ENCODE measurements around the gene WDR72. TPM values are rescaled to one million over a fixed set of nuclear protein-coding genes. Genes with fewer than 3 reads are reported as not detected.

WDR72 gene
- total RNA-seq, 4 donors from 2014 or later: 1.0 to 8.6 (median 4.4) TPM

DNA sequence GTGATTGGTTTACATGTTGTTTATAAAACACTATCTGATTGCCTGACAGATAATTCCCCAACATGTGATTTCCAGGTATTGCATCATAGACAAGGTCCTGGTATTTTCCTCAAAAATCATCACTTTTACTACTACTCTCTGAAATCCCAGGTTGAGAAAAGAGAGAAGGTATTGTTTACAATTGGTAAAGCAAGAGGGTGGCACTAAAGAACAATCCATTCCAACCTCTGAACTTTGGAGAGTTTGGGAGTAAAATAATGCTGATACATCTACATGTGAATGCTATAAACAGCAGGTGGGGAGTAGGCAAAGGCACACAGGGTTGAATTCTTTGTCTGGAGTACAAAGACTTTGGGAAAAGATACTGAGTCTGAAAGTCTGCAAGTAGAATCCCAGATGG, 134.2 kb downstream of the WDR72 start:
- no peak overlapping the region for H3K4me3 ChIP-seq
- H3K4me1 ChIP-seq: no peaks in the 10 kb centered on the region
- H3K27me3 ChIP-seq: no peaks in the 10 kb centered on the region
- no peak overlapping the region for H3K27ac ChIP-seq
- TF ChIP-seq POLR2AphosphoS5 (IDR thresholded peaks at IDR 0.05) (no peak), EP300 (IDR thresholded peaks at IDR 0.05) (no peak), POLR2A (IDR thresholded peaks at IDR 0.05) (no peak)
- TF ChIP-seq, protein P1, sequence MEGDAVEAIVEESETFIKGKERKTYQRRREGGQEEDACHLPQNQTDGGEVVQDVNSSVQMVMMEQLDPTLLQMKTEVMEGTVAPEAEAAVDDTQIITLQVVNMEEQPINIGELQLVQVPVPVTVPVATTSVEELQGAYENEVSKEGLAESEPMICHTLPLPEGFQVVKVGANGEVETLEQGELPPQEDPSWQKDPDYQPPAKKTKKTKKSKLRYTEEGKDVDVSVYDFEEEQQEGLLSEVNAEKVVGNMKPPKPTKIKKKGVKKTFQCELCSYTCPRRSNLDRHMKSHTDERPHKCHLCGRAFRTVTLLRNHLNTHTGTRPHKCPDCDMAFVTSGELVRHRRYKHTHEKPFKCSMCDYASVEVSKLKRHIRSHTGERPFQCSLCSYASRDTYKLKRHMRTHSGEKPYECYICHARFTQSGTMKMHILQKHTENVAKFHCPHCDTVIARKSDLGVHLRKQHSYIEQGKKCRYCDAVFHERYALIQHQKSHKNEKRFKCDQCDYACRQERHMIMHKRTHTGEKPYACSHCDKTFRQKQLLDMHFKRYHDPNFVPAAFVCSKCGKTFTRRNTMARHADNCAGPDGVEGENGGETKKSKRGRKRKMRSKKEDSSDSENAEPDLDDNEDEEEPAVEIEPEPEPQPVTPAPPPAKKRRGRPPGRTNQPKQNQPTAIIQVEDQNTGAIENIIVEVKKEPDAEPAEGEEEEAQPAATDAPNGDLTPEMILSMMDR (IDR thresholded peaks at IDR 0.05): no peak
- DNase-seq (ENCODE audit: low spot score in 2 of 2): no peak
- H3K9me3 ChIP-seq: no peaks in the 10 kb centered on the region
- no peaks in the 10 kb centered on the region for H3K36me3 ChIP-seq

DNA sequence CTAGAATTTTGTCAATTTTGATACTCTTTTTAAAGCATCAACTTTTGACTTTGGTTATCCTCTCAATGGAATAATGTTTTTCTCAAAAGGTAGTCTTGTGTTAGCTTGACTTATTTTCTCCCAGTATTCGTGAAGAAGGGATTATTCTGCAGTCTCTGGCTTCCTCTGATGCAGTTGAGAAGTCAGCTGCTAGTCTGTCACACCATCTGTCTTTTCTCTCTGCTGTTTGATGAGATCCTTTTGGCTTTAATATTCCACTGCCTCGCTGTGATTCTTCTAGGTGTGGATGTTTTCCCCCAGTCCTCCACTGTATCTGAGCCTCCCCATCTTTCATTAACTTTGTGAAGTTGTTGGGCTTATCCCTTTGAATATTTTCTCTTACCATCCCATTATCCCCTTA, 141.0 kb downstream of the WDR72 start:
- Histone ChIP-seq H3K27me3 (no peaks in the 10 kb centered on the region), H3K36me3 (no peaks in the 10 kb centered on the region), H3K27ac (no peak overlapping the region), H3K4me3 (no peak overlapping the region), H3K9me3 (no peaks in the 10 kb centered on the region), H3K4me1 (no peaks in the 10 kb centered on the region)
- WGBS: 48% methylated on average over 2 of the region's 2 CpGs
- no peak for DNase-seq (ENCODE audit: low spot score in 2 of 2)
- TF ChIP-seq EP300 (IDR thresholded peaks at IDR 0.05) (no peak), POLR2A (IDR thresholded peaks at IDR 0.05) (no peak), POLR2AphosphoS5 (IDR thresholded peaks at IDR 0.05) (no peak)
- TF ChIP-seq, protein P1 (IDR thresholded peaks at IDR 0.05): no peak

GRCh38 chr15:53611145-53611920, 148.1 kb downstream of the WDR72 start:
- H3K4me3 ChIP-seq: no peak overlapping the region
- H3K4me1 ChIP-seq: no peaks in the 10 kb centered on the region
- no peaks in the 10 kb centered on the region for H3K36me3 ChIP-seq
- H3K27ac ChIP-seq: no peak overlapping the region
- DNase-seq (ENCODE audit: low spot score in 2 of 2): no peak
- H3K9me3 ChIP-seq: no peaks in the 10 kb centered on the region
- TF ChIP-seq, protein P1 (IDR thresholded peaks at IDR 0.05): no peak
- TF ChIP-seq POLR2AphosphoS5 (IDR thresholded peaks at IDR 0.05) (no peak), POLR2A (IDR thresholded peaks at IDR 0.05) (no peak), EP300 (IDR thresholded peaks at IDR 0.05) (no peak)
- no peaks in the 10 kb centered on the region for H3K27me3 ChIP-seq
- 73% methylated on average over 4 of the region's 4 CpGs for WGBS

GRCh38 chr15:53591041-53591440, 168.4 kb downstream of the WDR72 start:
- no peaks in the 10 kb centered on the region for H3K27me3 ChIP-seq
- no peak overlapping the region for H3K27ac ChIP-seq
- H3K36me3 ChIP-seq: no peaks in the 10 kb centered on the region
- 90% methylated on average over 2 of the region's 2 CpGs for WGBS
- no peaks in the 10 kb centered on the region for H3K9me3 ChIP-seq
- DNase-seq (ENCODE audit: low spot score in 2 of 2): no peak
- H3K4me1 ChIP-seq: no peaks in the 10 kb centered on the region
- TF ChIP-seq EP300 (IDR thresholded peaks at IDR 0.05) (no peak), POLR2A (IDR thresholded peaks at IDR 0.05) (no peak), POLR2AphosphoS5 (IDR thresholded peaks at IDR 0.05) (no peak)
- TF ChIP-seq, protein P1 (IDR thresholded peaks at IDR 0.05): no peak
- H3K4me3 ChIP-seq: no peak overlapping the region

DNA sequence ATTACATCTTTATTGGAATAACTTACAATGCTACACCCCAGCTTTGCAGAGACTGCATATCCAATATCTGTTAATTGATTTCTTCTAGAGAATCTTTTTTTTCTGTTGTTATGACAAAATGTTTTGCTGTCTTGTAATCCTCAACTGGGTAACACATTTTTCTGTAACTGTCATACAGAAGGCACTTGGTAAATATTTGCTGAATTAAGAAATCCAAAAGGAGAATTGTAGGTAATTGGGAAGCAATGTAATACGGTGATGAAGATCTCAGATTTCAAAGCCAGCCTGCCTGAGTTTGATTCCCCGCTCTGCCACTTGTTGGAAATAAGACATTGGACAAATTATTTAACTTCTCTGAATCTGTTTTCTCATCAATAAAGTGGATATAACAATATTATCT, 169.1 kb downstream of the WDR72 start:
- H3K9me3 ChIP-seq: no peaks in the 10 kb centered on the region
- H3K27ac ChIP-seq: no peak overlapping the region
- no peak overlapping the region for H3K4me3 ChIP-seq
- TF ChIP-seq, protein P1 (IDR thresholded peaks at IDR 0.05): no peak
- TF ChIP-seq POLR2AphosphoS5 (IDR thresholded peaks at IDR 0.05) (no peak), EP300 (IDR thresholded peaks at IDR 0.05) (no peak), POLR2A (IDR thresholded peaks at IDR 0.05) (no peak)
- no peak for DNase-seq (ENCODE audit: low spot score in 2 of 2)
- H3K27me3 ChIP-seq: no peaks in the 10 kb centered on the region
- H3K36me3 ChIP-seq: no peaks in the 10 kb centered on the region
- no peaks in the 10 kb centered on the region for H3K4me1 ChIP-seq
- WGBS: 82% methylated on average over 2 of the region's 2 CpGs
